Stimulated activated naive CD8-positive, alpha-beta T cell treated with anti-CD3 and anti-CD28 coated beads, Interleukin-15, Interleukin-2, amounts not matched to agents 100 ng/mL and 50 ng/mL, for 24 hours (primary cell): Measurements from ENCODE around the gene RGMA.

Experiments used
- H3K27ac Mint-ChIP-seq: one replicate; pipeline ENCODE4 v1.8.0; 2021; ENCODE audit warnings: mild to moderate bottlenecking, mixed read lengths
- H3K27me3 Mint-ChIP-seq: one replicate; pipeline ENCODE4 v1.8.0; 2021; ENCODE audit warnings: mixed read lengths
- H3K36me3 Mint-ChIP-seq: one replicate; pipeline ENCODE4 v1.8.0; 2021; ENCODE audit warnings: low read depth, mixed read lengths
- H3K4me1 Mint-ChIP-seq: one replicate; pipeline ENCODE4 v1.8.0; 2021; ENCODE audit warnings: low read depth, mixed read lengths
- H3K4me3 Mint-ChIP-seq: one replicate; pipeline ENCODE4 v1.8.0; 2021; ENCODE audit warnings: mild to moderate bottlenecking, mixed read lengths
- H3K9me3 Mint-ChIP-seq: one replicate; pipeline ENCODE4 v1.8.0; 2021; ENCODE audit warnings: mixed read lengths

Gene RGMA

DNA sequence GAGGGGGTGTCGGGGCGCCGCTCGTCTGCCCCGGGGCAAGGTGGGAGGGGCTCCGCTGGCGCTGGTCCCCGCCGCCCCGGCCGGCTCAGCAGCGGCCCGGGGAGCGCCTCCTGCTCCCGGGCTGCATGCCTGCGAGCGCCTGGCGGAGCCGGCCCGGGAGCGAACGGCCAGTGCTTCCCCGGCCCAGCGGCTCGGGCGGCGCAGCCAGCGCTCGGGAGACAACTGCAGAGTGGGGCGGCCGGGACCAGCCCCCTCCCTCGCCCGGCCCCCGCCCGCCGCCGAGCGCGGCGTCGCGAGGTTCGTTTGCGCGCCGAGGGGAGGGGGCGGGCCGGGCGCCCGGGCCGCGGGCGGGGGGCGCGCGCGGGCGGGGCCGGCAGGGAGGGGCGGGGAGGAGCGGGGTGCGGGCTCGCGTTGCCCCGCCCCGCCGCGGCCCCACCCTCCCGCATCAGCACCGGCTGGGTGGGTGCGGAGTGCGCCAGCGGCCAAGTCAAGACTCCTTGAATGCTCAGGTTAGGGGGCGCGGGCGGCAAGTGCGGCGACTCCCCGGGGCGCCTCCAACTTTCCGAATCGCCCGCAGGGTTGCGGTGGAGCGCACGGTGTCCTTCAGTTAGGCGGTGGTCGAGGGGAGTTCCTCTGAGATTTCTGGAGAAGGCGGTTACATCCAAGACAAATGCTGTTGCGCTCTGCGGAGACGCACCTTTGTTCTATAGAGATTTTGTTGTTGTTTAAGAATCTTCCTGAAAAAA is at the start of gene RGMA:
Gene RGMA (minus strand): TSS at position 231 of the 746 bp plus-strand sequence. CDS start 279 bp downstream, outside the sequence.
- Mint-ChIP-seq H3K9me3 (no peaks in the 10 kb centered on the region), H3K4me1 (peaks cover 16% of the 10 kb centered on the region), H3K36me3 (no peaks in the 10 kb centered on the region), H3K27ac (no peak within 1 kb of the TSS), H3K27me3 (peaks cover 59% of the 10 kb centered on the region), H3K4me3 (peak within 1 kb of the TSS; percentile 79)

- Mint-ChIP-seq H3K27ac (no peak overlapping the region), H3K4me3 (no peak overlapping the region), H3K9me3 (no peaks in the 10 kb centered on the region), H3K36me3 (no peaks in the 10 kb centered on the region), H3K27me3 (no peaks in the 10 kb centered on the region), H3K4me1 (peaks cover 12% of the 10 kb centered on the region)
Observed at GRCh38 chr15:93136606-93137005, 47.6 kb upstream of the RGMA start.

DNA sequence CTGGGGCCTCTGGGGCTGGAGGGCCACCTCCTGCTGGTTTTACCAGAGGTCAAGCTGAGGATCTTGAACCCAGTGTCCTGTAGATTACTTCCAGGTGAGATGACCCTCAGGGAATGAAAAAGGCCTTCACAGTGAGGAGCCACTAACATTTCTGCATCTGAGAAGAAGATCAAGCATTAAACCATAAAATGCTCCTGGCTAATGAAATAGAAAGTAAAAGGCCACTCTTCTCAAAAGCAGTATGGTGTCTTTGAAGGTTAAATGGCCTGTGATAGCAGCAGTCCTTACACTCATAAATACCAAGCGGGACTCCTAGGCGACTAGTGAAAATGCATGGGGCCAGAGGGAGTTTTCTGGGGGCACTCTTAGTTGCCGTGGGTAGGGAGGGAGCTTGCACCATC is 47.0 kb upstream of the RGMA start:
- Mint-ChIP-seq H3K4me1 (peaks cover 8% of the 10 kb centered on the region), H3K27ac (no peak overlapping the region), H3K9me3 (no peaks in the 10 kb centered on the region), H3K27me3 (no peaks in the 10 kb centered on the region), H3K4me3 (no peak overlapping the region), H3K36me3 (no peaks in the 10 kb centered on the region)

DNA sequence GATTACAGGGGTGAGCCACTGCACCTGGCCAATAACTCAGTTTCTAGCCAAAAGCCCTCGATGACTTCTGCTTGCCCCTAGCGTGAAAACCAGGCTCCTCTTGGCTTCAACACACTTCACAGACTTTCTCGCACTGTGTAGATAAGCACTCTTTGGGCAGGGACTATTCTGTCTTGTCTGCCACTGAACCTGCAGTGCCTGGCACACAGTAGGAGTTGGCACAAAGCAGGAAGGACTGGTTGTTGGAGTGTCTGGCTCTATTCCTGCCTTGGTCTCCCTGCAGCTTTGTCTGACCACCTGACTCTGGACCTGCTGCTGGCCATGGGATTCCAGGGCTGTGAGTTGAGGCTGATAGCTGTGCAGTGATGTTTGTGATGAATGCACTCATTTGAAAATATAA is 46.4 kb upstream of the RGMA start:
- no peak overlapping the region for H3K4me3 Mint-ChIP-seq
- no peaks in the 10 kb centered on the region for H3K36me3 Mint-ChIP-seq
- H3K4me1 Mint-ChIP-seq, result peaks cover 3% of the 10 kb centered on the region
- H3K9me3 Mint-ChIP-seq, result no peaks in the 10 kb centered on the region
- no peak overlapping the region for H3K27ac Mint-ChIP-seq
- H3K27me3 Mint-ChIP-seq, result no peaks in the 10 kb centered on the region

DNA sequence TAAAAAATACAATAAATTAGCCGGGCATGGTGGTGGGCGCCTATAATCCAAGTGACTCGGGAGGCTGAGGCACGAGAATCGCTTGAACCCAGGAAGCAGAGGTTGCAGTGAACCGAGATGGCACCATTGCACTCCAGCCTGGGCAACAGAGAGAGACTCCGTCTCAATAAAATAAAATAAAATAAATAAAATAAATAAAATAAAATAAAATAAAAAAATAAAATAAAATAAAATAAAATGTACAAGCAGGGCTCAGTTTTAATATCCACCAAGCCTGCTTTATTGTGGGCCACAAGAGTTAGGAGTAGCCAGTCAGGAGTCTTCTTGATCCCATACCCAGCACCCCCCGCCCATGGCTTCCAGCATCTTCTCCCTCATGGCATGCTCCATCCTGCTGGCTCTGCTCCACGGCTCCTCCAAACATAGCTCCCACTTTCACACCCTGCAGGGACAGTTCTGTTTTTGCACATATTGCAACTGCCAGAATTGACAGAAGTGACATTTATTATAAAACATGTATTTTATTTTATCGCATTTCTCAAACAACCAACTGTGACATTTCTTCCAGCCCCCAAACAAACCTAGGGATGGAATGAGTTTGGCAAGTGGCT is 42.6 kb upstream of the RGMA start:
- H3K4me1 Mint-ChIP-seq, result no peaks in the 10 kb centered on the region

GRCh38 chr15:93129702-93130488 is 40.9 kb upstream of the RGMA start:
- Mint-ChIP-seq H3K4me3 (no peak overlapping the region), H3K27me3 (no peaks in the 10 kb centered on the region), H3K4me1 (no peaks in the 10 kb centered on the region), H3K36me3 (no peaks in the 10 kb centered on the region), H3K27ac (no peak overlapping the region), H3K9me3 (no peaks in the 10 kb centered on the region)

More for the DNA sequence above, 42.6 kb upstream of the RGMA start:
- Mint-ChIP-seq H3K36me3 (no peaks in the 10 kb centered on the region), H3K4me3 (no peak overlapping the region), H3K27ac (no peak overlapping the region), H3K9me3 (no peaks in the 10 kb centered on the region), H3K27me3 (no peaks in the 10 kb centered on the region)

DNA sequence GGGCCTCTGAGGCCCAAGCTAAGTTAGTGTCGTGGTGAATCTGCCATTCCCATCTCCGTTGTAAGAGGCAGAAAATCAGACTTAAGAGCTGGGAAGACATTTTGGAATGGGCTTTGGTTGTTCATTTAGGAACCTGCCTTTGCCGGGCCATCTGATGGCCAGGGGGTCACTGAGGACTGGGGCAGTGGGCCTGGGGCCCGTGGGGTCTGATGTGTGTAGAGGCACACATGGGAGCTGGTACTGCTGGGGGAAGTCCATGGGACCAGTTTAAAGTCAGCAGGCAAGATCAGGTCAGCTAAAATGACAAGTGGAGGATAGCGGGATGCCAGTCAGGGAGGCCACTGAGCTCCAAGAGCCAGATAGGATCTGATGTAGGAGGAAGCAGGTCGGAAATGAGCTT is 38.3 kb upstream of the RGMA start:
- no peaks in the 10 kb centered on the region for H3K4me1 Mint-ChIP-seq

GRCh38 chr15:93126599-93126998 is 37.6 kb upstream of the RGMA start:
- Mint-ChIP-seq H3K27me3 (no peaks in the 10 kb centered on the region), H3K4me3 (no peak overlapping the region), H3K36me3 (no peaks in the 10 kb centered on the region), H3K27ac (no peak overlapping the region), H3K9me3 (no peaks in the 10 kb centered on the region), H3K4me1 (no peaks in the 10 kb centered on the region)

More for the DNA sequence above, 38.3 kb upstream of the RGMA start:
- H3K27ac Mint-ChIP-seq, result no peak overlapping the region
- no peaks in the 10 kb centered on the region for H3K9me3 Mint-ChIP-seq
- no peak overlapping the region for H3K4me3 Mint-ChIP-seq
- H3K27me3 Mint-ChIP-seq, result no peaks in the 10 kb centered on the region
- no peaks in the 10 kb centered on the region for H3K36me3 Mint-ChIP-seq

- H3K9me3 Mint-ChIP-seq, result no peaks in the 10 kb centered on the region
- no peak overlapping the region for H3K27ac Mint-ChIP-seq
- no peak overlapping the region for H3K4me3 Mint-ChIP-seq
- no peaks in the 10 kb centered on the region for H3K36me3 Mint-ChIP-seq
- no peaks in the 10 kb centered on the region for H3K4me1 Mint-ChIP-seq
- no peaks in the 10 kb centered on the region for H3K27me3 Mint-ChIP-seq
Observed at GRCh38 chr15:93126148-93126547, 37.1 kb upstream of the RGMA start.

DNA sequence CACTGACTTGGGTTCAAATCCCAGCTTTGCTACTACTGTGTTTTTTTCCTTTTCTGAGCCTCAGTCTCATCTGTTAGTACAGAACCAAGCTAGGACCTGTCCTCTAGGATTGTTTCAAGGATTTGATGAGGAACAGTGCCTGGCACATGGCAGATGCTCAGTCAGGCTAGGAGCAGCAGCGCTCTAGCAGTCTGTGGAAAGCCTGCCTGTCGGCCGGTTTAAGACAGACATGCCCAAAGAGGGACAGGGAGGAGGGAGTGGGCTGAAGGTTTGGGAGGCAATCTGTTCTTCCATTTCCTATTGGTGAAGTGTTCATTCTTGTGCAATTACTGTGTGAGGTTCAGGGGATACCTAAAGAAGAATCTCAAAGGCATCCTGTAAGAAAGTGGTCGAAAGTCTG is 35.1 kb upstream of the RGMA start:
- Mint-ChIP-seq H3K27ac (no peak overlapping the region), H3K36me3 (no peaks in the 10 kb centered on the region), H3K4me1 (no peaks in the 10 kb centered on the region), H3K9me3 (no peaks in the 10 kb centered on the region), H3K4me3 (no peak overlapping the region), H3K27me3 (no peaks in the 10 kb centered on the region)

- H3K4me3 Mint-ChIP-seq, result no peak overlapping the region
- H3K36me3 Mint-ChIP-seq, result no peaks in the 10 kb centered on the region
- no peak overlapping the region for H3K27ac Mint-ChIP-seq
- H3K9me3 Mint-ChIP-seq, result no peaks in the 10 kb centered on the region
- H3K4me1 Mint-ChIP-seq, result no peaks in the 10 kb centered on the region
- H3K27me3 Mint-ChIP-seq, result no peaks in the 10 kb centered on the region
Observed at GRCh38 chr15:93121973-93122910, 33.2 kb upstream of the RGMA start.

DNA sequence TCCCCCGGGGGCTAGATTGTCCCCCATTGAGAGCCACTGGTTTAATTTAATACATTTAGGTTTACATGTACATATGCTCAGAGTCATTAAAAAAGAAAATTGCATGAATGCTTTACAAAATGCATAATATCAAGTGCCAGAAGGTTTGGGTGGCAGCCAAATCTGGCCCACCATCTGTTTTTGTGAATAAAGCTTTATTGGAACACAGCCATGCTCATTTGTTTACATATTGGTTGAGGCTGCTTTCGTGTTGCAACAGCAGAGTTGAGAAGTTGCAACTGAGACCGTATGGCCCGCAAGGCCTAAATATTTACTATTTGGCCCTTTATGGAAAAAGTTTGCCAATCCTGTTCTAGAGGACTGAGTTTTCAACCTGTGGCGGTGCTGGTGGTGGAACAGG is 32.1 kb upstream of the RGMA start:
- Mint-ChIP-seq H3K36me3 (no peaks in the 10 kb centered on the region), H3K27me3 (peaks cover 2% of the 10 kb centered on the region), H3K9me3 (no peaks in the 10 kb centered on the region), H3K4me3 (no peak overlapping the region), H3K27ac (no peak overlapping the region), H3K4me1 (no peaks in the 10 kb centered on the region)

GRCh38 chr15:93118904-93119303 is 29.9 kb upstream of the RGMA start:
- H3K4me1 Mint-ChIP-seq, result no peaks in the 10 kb centered on the region
- H3K27me3 Mint-ChIP-seq, result peaks cover 10% of the 10 kb centered on the region
- no peak overlapping the region for H3K4me3 Mint-ChIP-seq
- no peaks in the 10 kb centered on the region for H3K36me3 Mint-ChIP-seq
- H3K27ac Mint-ChIP-seq, result no peak overlapping the region
- H3K9me3 Mint-ChIP-seq, result no peaks in the 10 kb centered on the region

GRCh38 chr15:93111451-93111850 is 22.4 kb upstream of the RGMA start:
- H3K27me3 Mint-ChIP-seq, result peaks cover 41% of the 10 kb centered on the region
- no peak overlapping the region for H3K27ac Mint-ChIP-seq
- H3K36me3 Mint-ChIP-seq, result no peaks in the 10 kb centered on the region
- no peak overlapping the region for H3K4me3 Mint-ChIP-seq
- H3K9me3 Mint-ChIP-seq, result no peaks in the 10 kb centered on the region
- H3K4me1 Mint-ChIP-seq, result no peaks in the 10 kb centered on the region
